Measurements from ENCODE around the gene SF3B6.
"Not testable (repeated sequence)": the region's sequence is repeated elsewhere in the genome, so short reads cannot be mapped to it uniquely, and the experiment has no call there.

Gene SF3B6

GRCh38 chr2:24046930-24047702, 29.0 kb downstream of the SF3B6 start, which contains the start of gene WDCP:
Gene WDCP (minus strand): TSS chr2:24047391. CDS start chr2:24039494, 7,897 bp downstream.
- in situ Hi-C loops (cut with MboI; ENCODE audit: low sequenced_read_pairs, unreplicated experiment): no loop called here
- DNase-seq (ENCODE audit: low spot score): peak; percentile 92
- no peak for TF ChIP-seq CTCF (IDR thresholded peaks at IDR 0.05; ENCODE audit: borderline replicate concordance, control extremely low read depth, extremely low read depth, insufficient read depth, missing control alignments)

DNA sequence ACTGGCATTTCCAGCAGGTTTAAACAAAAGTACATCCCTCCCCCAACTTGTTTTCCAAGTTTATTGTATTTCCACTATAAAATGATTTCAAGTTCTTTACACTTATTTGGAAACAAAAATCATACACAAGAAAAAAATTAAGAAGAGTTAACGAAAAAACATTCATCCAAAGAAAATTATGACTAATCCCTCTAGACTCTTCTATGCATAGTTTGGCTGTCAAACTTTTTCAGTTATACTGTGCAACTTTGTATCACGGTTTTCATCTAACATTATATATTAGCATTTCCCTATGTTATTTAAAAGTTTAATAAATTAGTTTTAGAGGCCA, 29.6 kb downstream of the SF3B6 start:
- DNase-seq (ENCODE audit: low spot score): no peak
- in situ Hi-C loops (cut with MboI; ENCODE audit: low sequenced_read_pairs, unreplicated experiment): no loop called here
- no peak for TF ChIP-seq CTCF (IDR thresholded peaks at IDR 0.05; ENCODE audit: borderline replicate concordance, control extremely low read depth, extremely low read depth, insufficient read depth, missing control alignments)

GRCh38 chr2:24045511-24046508, 30.3 kb downstream of the SF3B6 start:
- in situ Hi-C loops (cut with MboI; ENCODE audit: low sequenced_read_pairs, unreplicated experiment): no loop called here
- DNase-seq (ENCODE audit: low spot score): no peak
- TF ChIP-seq CTCF (IDR thresholded peaks at IDR 0.05; ENCODE audit: borderline replicate concordance, control extremely low read depth, extremely low read depth, insufficient read depth, missing control alignments): no peak

DNA sequence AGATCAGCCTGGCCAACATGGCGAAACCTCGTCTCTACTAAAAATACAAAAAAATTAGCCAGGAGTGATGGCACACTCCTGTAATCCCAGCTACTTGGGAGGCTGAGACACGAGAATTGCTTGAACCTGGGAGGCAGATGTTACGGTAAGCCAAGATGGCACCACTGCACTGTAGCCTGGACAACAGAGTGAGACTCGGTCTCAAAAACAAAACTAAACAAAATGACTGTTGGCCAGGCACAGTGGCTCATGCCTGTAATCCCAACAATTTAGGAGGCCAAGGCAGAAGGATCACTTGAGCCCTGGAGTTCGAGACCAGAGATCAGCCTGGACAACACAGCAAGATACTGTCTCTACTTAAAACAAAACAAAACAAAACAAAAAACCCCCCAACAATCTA, 33.0 kb downstream of the SF3B6 start:
- in situ Hi-C loops (cut with MboI; ENCODE audit: low sequenced_read_pairs, unreplicated experiment); DNase-seq (ENCODE audit: low spot score): not testable (repeated sequence)

DNA sequence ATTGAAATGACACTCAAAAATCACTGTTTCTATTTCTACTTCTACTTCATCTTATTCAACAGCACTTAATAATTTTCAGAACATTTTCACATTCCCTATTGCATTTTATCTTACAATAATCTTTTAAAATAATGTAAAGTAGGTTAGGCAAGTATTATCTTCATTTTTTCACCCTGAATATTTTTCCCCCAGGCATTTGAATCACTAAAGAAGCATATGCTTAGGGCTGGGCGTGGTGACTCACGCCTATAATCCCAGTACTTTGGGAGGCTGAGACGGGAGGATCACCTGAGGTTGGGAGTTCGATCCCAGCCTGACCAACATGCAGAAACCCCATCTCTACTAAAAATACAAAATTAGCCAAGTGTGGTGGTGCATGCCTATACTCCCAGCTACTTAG, 35.6 kb downstream of the SF3B6 start:
- in situ Hi-C loops (cut with MboI; ENCODE audit: low sequenced_read_pairs, unreplicated experiment): no loop called here
- no peak for DNase-seq (ENCODE audit: low spot score)
- TF ChIP-seq CTCF (IDR thresholded peaks at IDR 0.05; ENCODE audit: borderline replicate concordance, control extremely low read depth, extremely low read depth, insufficient read depth, missing control alignments): no peak

DNA sequence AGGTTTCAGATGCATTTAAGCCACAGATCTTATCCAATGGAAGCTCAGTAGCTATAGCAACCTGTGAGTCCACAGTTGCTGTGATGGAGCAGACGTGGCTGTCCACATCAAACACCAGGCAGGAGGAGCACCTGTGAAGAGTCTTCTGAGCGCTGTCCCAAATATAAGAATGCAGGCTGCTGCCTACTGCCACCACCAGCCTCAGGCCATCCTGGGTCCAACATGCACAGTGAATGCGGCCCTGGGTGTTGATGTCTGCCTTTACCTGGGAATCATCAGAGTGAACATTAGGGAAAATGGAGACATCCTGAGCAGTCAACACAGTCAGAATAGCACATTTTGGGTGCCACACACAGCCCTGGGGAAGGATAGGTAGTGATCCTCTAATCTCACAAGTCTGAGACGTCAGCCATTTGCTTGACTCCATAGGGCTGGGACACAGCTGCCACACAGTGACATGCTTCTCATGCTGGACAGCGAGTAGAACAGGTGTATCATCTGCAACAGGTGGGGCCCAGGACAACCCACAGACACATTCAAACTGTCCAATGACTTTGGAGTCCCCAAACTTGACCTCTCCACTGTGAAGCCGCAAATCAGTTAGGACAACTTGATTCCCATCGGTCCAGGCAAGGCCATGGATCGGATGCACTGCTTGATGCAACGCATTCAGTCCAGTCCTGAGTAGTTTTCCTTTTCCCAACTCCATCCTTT, 37.2 kb downstream of the SF3B6 start:
- in situ Hi-C loops (cut with MboI; ENCODE audit: low sequenced_read_pairs, unreplicated experiment): no loop called here
- no peak for TF ChIP-seq CTCF (IDR thresholded peaks at IDR 0.05; ENCODE audit: borderline replicate concordance, control extremely low read depth, extremely low read depth, insufficient read depth, missing control alignments)

More for the DNA sequence above, 37.2 kb downstream of the SF3B6 start:
- no peak for DNase-seq (ENCODE audit: low spot score)

Measured in GM13976 (cell line).